OCI-LY1 (cell line): ENCODE measurements around the gene CDH7.

Experiments
- EZH2 ChIP-seq: fragments of 200-600 bp; sonication (generic), shearing (Covaris generic); IDR thresholded peaks from 2 replicates; pipeline ENCODE4 v1.8.0; 2017; ENCODE audit warnings: borderline replicate concordance, mixed run types, mild to moderate bottlenecking, antibody characterized with exemption, low read length, moderate library complexity, mixed read lengths
- TF ChIP-seq, protein P1 (sequence below): fragments of 200-600 bp; sonication (generic), shearing (Covaris generic); IDR thresholded peaks from 2 replicates; pipeline ENCODE4 v1.5.1; 2017; ENCODE audit warnings: mild to moderate bottlenecking, antibody characterized with exemption, low read length, moderate library complexity, mixed read lengths

DNA sequence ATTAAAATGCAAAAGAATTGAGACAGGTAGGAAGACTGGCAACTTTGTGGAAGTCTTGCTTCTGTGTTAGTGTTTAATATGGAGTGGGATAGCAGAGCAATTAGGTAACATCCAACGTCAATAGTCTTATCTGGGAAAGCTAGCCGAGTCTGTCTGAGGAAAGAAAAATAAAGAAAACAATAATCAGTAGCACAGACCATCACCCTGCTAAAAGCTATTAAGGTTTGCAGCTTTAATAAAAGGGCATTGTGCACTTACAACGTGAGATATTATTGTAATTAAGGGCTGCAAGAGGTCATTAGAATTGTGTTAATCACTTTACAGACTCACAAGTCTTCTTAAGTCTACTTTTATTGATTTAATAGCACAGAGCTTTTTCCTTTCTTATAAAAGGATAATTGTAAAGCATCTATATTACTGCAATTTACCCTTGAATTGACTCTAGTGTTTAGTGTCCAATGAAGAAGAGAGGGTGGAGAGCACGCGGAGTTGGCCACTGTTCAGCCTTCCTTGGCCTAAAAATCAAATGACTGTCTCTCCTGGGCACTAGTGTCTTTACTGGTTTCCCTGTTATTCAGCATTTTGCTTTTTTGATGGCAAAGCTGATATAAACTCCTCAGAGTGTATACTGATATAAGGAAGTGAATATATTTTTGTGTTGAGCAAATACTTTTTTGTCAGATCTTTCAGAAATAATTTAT, 2.0 kb downstream of the CDH7 start:
- TF ChIP-seq, protein P1, sequence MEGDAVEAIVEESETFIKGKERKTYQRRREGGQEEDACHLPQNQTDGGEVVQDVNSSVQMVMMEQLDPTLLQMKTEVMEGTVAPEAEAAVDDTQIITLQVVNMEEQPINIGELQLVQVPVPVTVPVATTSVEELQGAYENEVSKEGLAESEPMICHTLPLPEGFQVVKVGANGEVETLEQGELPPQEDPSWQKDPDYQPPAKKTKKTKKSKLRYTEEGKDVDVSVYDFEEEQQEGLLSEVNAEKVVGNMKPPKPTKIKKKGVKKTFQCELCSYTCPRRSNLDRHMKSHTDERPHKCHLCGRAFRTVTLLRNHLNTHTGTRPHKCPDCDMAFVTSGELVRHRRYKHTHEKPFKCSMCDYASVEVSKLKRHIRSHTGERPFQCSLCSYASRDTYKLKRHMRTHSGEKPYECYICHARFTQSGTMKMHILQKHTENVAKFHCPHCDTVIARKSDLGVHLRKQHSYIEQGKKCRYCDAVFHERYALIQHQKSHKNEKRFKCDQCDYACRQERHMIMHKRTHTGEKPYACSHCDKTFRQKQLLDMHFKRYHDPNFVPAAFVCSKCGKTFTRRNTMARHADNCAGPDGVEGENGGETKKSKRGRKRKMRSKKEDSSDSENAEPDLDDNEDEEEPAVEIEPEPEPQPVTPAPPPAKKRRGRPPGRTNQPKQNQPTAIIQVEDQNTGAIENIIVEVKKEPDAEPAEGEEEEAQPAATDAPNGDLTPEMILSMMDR: no peak
- no peak for TF ChIP-seq EZH2
